ENCODE data around the gene DLK1. TPM values are rescaled to one million over a fixed set of nuclear protein-coding genes. Genes with fewer than 3 reads are reported as not detected.

DLK1 gene
- total and polyA plus RNA-seq, 2 of the 13 experiments (the other 11 are each of a cell fraction or from before 2014, with no cell fraction given), result 95.5 to 312 TPM

GRCh38 chr14:100679707-100680438 lies 46.8 kb upstream of the DLK1 start (continued):
- TF ChIP-seq HMG20B (CRISPR knock-in tag; conservative IDR thresholded peaks at IDR 0.05), result no peak
- no peak for TF ChIP-seq ZNF260 (CRISPR knock-in tag; IDR thresholded peaks at IDR 0.05; ENCODE audit: borderline replicate concordance, low read depth)
- peak; percentile 91 for TF ChIP-seq UBTF (CRISPR knock-in tag; IDR thresholded peaks at IDR 0.05)
- peak; percentile 39; the same call in 1 of the 2 replicates for TF ChIP-seq ZNF362 (CRISPR knock-in tag; IDR thresholded peaks at IDR 0.05; ENCODE audit: borderline replicate concordance)
- TF ChIP-seq E2F5 (CRISPR knock-in tag; conservative IDR thresholded peaks at IDR 0.05), result no peak
- TF ChIP-seq ZNF576 (CRISPR knock-in tag; IDR thresholded peaks at IDR 0.05), result no peak
- peak; percentile 26; the same call in 1 of the 2 replicates for TF ChIP-seq ZNF598 (CRISPR knock-in tag; IDR thresholded peaks at IDR 0.05; ENCODE audit: borderline replicate concordance)
- TF ChIP-seq HES4 (CRISPR knock-in tag; IDR thresholded peaks at IDR 0.05; ENCODE audit: borderline replicate concordance), result peak; percentile 84
- TF ChIP-seq NR2F2 (IDR thresholded peaks at IDR 0.05; ENCODE audit: borderline replicate concordance, low read depth), result 0 out of 2 replicates have a peak, but pooled peaks have one; percentile 65
- TF ChIP-seq CHCHD3 (CRISPR knock-in tag; IDR thresholded peaks at IDR 0.05), result peak; percentile 64; the same call in 1 of the 2 replicates
- TF ChIP-seq ZNF414 (CRISPR knock-in tag; IDR thresholded peaks at IDR 0.05), result peak; percentile 19
- no peak for TF ChIP-seq ZNF597 (CRISPR knock-in tag; IDR thresholded peaks at IDR 0.05)
- TF ChIP-seq ELF1 (CRISPR knock-in tag; IDR thresholded peaks at IDR 0.05), result 0 out of 2 replicates have a peak, but pooled peaks have one; percentile 41
- peak; percentile 89 for TF ChIP-seq HOMEZ (CRISPR knock-in tag; IDR thresholded peaks at IDR 0.05; ENCODE audit: low read depth)
- no peak for TF ChIP-seq ZNF160 (CRISPR knock-in tag; IDR thresholded peaks at IDR 0.05)
- peak; percentile 88; the same call in 1 of the 2 replicates for TF ChIP-seq ZNF572 (CRISPR knock-in tag; IDR thresholded peaks at IDR 0.05)
- TF ChIP-seq ZUFSP (CRISPR knock-in tag; IDR thresholded peaks at IDR 0.05; ENCODE audit: borderline replicate concordance), result no peak
- peak; percentile 98 for TF ChIP-seq ERF (CRISPR knock-in tag; IDR thresholded peaks at IDR 0.05)
